GM12892 (cell line): ENCODE data around the gene TMEM33.
A peak's percentile ranks its signal among the peaks of the same experiment; 100 is the strongest.
"Not testable (repeated sequence)": the region's sequence is repeated elsewhere in the genome, so short reads cannot be mapped to it uniquely, and the experiment has no call there.

Experiments used
- DNase-seq: peaks from one replicate; pipeline ENCODE4 v3.0.0; 2011; ENCODE audit not compliant: insufficient read length
- FAIRE-seq: peaks from 2 replicates; lab custom pipeline; 2011; peaks lifted over from hg19 to GRCh38; lab: Jason Lieb, UNC
- POLR2A ChIP-seq: IDR thresholded peaks from 2 replicates; pipeline ENCODE4 v1.6.1; 2011; ENCODE audit warnings: low read depth, low read length, control low read depth
- POLR2AphosphoS5 ChIP-seq: IDR thresholded peaks from 2 replicates; pipeline ENCODE4 v1.6.1; 2011; ENCODE audit warnings: low read depth, low read length, control low read depth
- TAF1 ChIP-seq: IDR thresholded peaks from 2 replicates; pipeline ENCODE4 v1.6.1; 2011; ENCODE audit warnings: low read depth, mild to moderate bottlenecking, control low read depth, low read length, borderline replicate concordance

The TMEM33 gene

DNA sequence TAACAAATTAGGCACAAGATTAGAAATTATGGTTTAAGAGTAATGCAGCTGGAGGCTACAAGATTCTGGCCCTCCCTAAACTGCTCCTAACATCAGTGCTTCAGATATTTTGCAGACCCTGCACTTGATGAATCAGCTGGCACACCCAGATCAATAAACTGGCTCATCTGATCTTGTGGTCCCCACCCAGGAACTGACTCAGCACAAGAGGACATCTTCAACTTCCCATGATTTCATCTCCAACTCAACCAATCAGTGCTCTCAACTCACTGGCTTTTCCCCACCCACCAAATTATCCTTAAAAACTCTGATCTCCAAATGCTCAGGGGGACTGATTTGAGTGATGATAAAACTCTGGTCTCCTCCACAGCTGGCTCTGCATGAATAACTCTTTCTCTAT, 21.7 kb upstream of the TMEM33 start:
- DNase-seq (no peak), FAIRE-seq (no peak)
- TF ChIP-seq POLR2AphosphoS5 (no peak), TAF1 (no peak), POLR2A (no peak)

DNA sequence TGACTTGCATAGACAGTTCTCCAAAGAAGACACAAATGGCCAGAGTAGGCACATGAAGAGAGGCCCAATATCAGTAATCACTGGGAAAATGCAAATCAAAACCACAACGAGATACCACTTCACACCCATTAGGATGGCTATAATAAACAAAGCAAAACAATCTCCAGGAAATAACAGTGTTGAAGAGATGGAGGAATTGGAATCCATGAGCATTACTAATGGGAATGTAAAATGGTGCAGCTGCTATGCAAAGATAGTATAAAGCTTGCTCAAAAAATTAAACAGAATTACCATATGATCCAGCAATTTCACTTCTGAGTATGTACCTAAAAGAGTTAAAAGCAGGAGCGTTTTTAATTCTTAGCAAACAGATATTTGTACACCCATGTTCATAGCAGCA, 17.0 kb upstream of the TMEM33 start:
- no peak for TF ChIP-seq POLR2A
- TF ChIP-seq TAF1, result no peak
- TF ChIP-seq POLR2AphosphoS5, result no peak
- DNase-seq (no peak), FAIRE-seq (no peak)

DNA sequence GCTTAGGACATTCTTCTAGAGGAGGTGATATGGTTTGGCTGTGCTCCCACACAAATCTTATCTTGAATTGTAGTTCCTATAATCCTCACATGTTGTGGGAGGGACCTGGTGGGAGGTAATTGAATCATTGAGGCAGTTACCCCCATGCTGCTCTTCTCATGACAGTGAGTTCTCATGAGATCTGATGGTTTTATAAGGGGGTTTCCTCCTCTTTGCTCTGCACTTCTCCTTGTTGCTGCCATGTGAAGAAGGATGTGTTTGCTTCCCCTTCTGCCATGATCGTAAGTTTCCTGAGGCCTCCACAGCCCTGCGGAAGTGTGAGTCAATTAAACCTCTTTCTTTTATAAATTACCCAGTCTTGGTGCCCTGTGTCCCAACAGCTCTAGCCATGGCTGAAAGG, 14.8 kb upstream of the TMEM33 start:
- DNase-seq, FAIRE-seq: not testable (repeated sequence)

DNA sequence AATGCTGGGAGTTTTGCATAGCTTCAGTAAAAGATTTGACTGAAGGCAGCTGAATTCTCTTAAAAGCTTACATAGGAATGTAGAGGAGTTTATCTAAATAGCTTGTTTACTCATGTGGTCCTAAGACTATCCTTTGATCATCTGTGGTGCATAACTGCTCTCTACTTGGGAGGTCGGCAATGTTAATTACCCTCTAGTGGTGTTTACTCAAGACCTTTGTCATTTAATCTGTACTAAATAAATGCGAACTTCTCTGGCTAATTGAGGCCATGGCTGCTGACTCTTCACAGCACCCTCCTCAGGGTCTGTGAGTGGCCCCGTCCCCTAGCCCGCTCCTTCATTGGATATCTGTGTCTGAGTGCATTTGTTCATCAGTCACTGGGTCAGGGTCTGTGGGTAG, 13.8 kb upstream of the TMEM33 start:
- FAIRE-seq (no peak), DNase-seq (no peak)
- TF ChIP-seq POLR2A (no peak), POLR2AphosphoS5 (no peak), TAF1 (no peak)

DNA sequence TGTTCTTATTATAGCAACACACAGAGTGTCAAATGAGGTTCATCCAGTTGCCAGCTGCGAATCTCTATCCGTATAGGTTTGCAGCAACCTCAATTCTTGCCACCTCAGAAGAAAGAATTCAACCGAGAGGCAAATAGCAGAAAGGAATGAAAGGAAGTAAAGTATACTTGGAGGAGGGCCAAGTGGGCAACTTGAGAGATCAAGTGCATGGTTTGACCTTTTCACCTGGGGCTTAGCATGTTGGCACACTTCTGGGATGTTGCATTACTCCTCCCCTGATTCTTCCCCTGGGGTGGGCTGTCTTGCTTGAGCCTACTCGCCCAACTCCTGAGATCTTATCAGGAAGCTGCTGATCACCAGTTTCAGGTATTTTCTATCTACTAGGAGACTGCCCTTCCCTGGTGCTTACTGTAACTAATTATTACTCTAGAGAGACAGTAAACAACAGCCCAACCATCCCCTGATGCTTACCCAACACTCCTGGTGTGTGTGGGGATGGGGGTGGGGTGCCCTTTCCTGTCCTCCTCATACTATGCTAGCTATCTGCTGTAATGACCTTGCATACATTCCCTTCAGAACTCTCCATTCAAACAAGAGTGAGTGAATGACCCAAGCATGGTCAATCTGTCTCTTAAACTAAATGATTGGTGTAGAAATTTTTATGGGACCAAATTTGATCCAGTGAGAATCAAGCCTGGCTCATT, 7.3 kb upstream of the TMEM33 start:
- FAIRE-seq, result no peak
- no peak for DNase-seq
- TF ChIP-seq POLR2AphosphoS5, result no peak
- TF ChIP-seq TAF1, result no peak
- no peak for TF ChIP-seq POLR2A

DNA sequence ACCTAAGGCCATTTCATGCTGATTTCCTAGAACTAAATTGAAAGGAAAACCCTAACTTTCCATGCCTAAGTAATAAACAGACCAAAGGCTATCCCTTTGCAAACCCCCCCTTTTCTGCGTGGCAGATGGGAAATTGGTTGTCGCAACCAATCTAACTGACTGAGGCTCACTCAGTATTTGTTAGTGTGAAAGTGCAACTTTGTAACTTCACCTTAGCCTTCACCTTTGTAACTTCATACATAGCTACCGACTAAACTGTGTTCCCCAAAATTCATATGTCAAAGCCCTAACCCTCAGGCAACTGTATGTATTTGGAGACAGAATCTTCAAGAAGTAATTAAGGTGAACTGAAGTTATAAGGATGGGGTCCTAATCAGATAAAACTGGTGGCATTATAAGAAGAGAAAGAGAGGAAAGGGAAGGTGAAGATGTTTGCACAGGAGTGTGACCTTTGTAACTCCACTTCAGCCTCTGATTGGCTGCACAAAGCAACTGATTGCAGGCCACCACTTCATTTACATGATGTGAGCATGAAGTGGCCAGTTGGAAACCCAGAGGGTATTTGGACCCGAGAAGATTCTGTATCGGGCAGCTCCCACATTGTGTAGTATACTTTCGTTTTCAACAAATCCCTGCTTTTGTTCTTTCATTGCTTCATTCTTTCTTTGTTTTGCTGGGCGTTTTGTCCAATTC, 4.9 kb upstream of the TMEM33 start:
- FAIRE-seq, result no peak
- DNase-seq, result no peak
- TF ChIP-seq POLR2A, result no peak
- no peak for TF ChIP-seq TAF1
- no peak for TF ChIP-seq POLR2AphosphoS5

DNA sequence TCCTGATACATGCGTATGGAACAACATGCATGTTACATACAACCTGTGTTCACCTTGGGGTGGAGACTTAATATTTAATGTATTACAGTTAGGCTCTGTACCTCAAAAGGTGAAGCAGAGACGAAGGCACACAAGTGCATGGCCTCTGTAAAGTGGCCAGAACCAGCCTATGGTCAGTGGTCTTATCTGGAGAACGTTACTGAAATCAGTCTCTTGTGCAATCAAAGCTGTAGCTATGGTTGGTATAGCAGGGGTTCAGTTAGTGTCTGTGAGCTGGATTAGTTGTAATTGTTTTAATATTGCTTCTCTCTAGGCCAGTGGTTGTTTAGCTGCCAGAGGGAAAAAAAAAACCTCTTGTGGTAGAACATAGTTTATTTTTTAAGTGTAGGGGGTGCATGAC, 2.2 kb upstream of the TMEM33 start:
- FAIRE-seq (no peak), DNase-seq (no peak)
- TF ChIP-seq TAF1, result no peak
- TF ChIP-seq POLR2A, result no peak
- TF ChIP-seq POLR2AphosphoS5, result no peak

DNA sequence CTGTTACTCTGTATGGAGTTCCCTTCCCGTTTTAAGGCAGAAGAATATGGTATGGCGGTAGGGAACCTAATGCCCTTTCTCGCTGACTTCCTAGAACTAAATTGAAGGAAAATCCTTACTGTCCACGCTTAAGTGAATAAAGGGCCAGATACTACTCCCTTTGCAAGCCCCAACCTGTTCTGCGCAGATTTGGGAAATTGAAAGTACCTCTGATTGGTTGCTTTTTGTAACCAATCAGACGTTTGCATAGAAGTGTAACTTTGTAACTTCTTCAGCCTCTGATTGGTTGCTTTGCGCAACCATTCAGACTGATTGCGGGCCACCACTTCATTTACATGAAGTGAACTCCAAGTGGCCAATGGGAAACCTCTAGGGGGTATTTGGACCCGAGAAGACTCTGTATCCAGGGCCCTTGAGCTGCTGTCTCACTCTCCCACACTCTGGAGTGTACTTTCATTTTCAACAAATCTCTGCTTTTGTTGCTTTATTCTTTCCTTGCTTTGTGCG, 1.2 kb upstream of the TMEM33 start:
- FAIRE-seq, result no peak
- DNase-seq, result no peak
- TF ChIP-seq POLR2A (no peak), POLR2AphosphoS5 (no peak), TAF1 (no peak)

DNA sequence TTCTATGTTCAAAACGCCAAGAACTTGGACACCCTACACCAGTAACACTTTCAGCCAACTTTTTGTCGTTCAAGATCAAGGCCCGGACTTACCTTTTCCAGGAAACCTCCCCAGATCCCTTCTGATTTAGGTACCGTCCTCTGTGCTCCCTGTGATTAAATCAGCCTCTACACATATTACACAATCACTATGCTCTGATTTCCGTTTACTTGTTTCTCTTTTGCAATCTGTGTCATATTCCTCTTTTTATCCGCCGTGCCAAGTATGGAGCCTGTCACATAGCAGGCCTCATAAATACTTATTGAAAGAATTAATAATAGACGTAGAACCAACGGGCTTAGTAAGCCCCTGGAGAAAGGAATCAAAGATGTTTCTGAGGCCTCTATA, 722 bp upstream of the TMEM33 start:
- DNase-seq, result no peak
- no peak for FAIRE-seq

DNA sequence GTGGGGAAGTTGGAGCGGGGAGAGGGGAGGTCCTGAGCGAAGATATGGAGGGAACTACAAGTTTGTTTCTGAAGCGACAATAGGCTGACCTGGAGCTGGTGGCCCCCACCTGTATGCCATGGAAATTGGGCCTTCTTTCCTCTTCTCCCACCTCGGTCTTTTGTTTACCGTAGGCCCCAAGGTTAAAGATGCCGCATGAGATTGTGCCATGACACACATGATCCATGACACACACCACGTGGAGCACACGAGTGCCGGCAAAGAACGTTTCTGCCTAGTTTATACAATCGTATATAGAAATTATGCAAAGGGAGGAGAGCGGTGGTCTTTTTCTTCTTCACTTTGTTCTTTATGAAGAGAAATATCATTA, 408 bp downstream of the TMEM33 start:
- FAIRE-seq, result peak; percentile 67
- DNase-seq, result no peak
- TF ChIP-seq TAF1 (no peak), POLR2AphosphoS5 (no peak), POLR2A (no peak)

More for the DNA sequence above, 722 bp upstream of the TMEM33 start:
- TF ChIP-seq POLR2A, result no peak
- no peak for TF ChIP-seq TAF1
- no peak for TF ChIP-seq POLR2AphosphoS5

DNA sequence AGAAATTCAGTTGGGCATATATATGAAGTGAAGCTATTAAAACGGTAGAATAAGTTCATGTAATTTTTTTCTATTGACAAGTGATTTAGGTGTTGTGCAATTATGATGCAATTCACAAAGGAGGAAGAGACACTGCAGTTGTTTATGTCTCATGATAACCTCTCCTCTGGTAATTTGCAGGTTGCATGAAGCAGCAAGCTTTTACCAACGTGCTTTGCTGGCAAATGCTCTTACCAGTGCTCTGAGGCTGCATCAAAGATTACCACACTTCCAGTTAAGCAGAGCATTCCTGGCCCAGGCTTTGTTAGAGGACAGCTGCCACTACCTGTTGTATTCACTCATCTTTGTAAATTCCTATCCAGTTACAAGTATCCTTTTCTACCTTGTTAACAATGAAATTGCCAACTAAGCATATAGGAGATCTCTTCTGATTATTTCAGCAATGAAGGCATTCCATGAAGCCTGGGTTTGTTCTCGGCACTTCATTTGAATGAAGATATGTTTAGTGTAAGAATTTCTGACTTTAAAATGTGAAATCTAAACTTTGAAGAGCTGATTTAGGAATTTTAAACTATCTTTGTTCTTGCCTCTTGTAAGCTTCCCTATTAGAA, 3.9 kb downstream of the TMEM33 start:
- DNase-seq, result no peak
- TF ChIP-seq POLR2A (no peak), TAF1 (no peak), POLR2AphosphoS5 (no peak)
- FAIRE-seq, result no peak

DNA sequence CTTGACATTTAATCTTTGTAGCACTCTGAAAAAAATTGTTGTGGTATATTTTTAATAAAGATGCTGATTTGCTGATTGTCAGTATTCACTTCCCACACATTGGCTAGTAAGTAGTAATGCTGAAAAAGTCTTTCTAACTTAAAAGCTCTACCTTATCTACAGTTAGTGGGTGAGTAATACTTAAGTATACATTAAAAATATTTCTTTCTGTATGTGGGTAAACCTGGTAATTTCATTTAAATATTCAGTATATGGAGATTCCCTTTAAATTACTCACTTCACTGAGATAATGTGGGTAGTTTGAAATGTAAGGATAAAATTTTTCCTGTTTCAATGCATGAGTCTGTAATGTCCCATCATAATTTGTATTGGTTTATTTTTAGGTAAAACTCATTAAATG, 5.6 kb downstream of the TMEM33 start:
- no peak for DNase-seq
- FAIRE-seq, result no peak
- TF ChIP-seq TAF1 (no peak), POLR2AphosphoS5 (no peak), POLR2A (no peak)
